Hematopoietic multipotent progenitor cell (in vitro differentiated cells): ENCODE measurements around the gene SEMA6B. TPM values are rescaled to one million over a fixed set of nuclear protein-coding genes. Genes with fewer than 3 reads are reported as not detected.
"Not testable (repeated sequence)": the region's sequence is repeated elsewhere in the genome, so short reads cannot be mapped to it uniquely, and the experiment has no call there.

Source experiments
- DNase-seq, 3 donors: peaks; one replicate each; pipeline ENCODE4 v3.0.0-alpha.2; 2011 to 2015; ENCODE audit warnings: low read depth in 2 of 3, low spot score in 2 of 3
- total RNA-seq: library from RNA; depleted of rRNA; stranded (reverse); fragments of >200 nt; gene quantifications from one replicate; pipeline ENCODE4 v1.2.3, GENCODE V29; 2012

SEMA6B gene
- total RNA-seq, 1 donor, result 0.27 TPM

GRCh38 chr19:4533835-4534424, 25.6 kb downstream of the SEMA6B start:
- DNase-seq, result no peak

- no peak for DNase-seq
These were observed 26.1 kb downstream of the SEMA6B start for GRCh38 chr19:4533334-4533733.

GRCh38 chr19:4531562-4532165, 27.8 kb downstream of the SEMA6B start:
- DNase-seq, result no peak

- no peak for DNase-seq
These were observed 29.5 kb downstream of the SEMA6B start for GRCh38 chr19:4529924-4530522.

DNA sequence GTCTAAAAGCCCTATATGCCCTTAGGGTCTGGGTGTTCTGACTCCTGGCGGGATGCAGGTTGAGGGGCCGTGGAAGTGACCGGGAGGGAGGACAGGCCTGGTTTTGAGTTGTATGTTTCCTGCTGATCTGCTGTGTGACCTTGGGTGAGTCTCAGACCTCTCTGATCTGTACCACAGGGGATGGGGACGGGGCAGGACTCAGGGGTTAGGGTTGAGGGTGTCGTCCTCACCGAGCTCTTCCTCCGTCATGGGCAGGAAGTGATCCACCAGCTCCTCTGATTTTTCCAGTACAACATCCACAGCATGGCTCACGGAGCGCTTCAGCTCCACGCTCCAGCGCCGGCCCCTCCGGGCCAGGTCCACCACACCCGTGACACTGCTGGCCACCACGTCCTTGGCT, 30.6 kb downstream of the SEMA6B start:
- no peak for DNase-seq

DNA sequence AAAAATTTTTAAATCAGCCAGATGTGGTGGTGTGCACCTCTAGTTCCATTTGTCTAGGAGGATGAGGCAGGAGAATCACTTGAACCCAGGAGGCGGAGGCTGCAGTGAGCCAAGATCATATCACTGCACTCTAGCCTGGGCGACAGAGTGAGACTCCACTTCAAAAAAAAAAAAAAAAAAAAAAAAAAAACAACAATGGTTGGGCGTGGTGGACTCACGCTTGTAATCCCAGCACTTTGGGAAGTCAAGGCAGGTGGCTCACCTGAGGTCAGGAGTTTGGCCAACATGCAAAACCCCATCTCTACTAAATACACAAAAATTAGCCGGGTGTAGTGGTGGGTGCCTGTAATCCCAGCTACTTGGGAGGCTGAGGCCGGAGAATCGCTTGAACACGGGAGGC, 32.1 kb downstream of the SEMA6B start:
- not testable (repeated sequence) for DNase-seq

DNA sequence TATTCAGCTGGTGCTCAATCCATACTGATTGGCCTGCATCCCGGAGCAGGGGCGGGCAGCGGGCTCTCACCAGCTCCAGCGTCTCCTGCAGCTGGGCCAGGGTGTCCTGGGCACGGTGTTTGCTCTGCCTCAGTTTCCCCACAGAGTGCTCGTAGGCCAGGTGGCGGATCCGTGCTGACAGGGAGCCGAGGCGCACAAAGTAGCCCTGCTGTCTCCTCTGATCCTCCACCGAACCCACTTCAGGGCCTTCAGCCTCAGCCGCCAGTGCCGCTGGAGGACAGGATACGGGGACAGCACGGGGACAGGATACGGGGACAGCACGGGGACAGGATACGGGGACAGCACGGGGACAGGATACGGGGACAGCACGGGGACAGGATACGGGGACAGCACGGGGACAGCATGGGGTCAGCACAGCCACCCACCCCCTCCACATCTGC, 33.9 kb downstream of the SEMA6B start:
- DNase-seq, result no peak

DNA sequence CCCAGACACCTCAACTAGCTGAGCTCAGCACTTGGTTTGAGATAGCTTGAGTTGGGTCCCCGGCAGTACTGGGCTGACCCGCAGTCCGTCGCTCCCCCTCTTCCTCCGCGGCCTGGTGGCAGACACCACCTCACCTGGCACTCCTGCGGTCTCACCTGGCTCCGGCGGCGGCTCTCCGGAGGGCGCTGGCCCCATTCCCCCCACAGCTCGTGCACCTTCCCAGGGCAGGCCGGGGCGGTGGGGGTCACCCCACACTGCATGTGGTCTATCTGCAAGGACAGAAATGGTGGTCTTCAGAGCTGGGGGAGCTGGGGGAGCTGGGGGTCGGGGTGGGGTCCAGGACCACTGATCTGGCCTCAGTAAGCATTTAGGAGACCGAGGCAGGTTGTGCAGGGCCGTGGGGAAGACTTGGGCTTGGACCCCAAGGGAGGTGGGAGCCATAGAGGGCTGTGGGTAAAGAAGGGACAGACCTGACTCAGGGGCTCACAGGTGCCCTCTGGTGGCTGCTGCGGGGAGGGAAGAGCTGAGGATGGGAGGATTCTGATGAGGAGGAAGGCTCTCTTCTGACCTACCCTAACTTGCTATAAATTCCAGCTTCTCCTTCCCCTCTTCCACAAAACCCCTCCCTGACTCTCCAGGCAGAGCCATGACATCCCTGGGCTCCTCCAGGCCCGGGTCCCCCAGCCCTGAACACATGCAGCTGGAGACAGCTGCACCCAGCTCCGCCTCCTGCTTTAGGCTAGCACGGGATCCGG, 34.5 kb downstream of the SEMA6B start:
- peak; percentile 18 to 63 (median 48) for DNase-seq

- DNase-seq, result peak in 1 of 3 donors; percentile 26
These were observed 36.0 kb downstream of the SEMA6B start for GRCh38 chr19:4523306-4524110.

- DNase-seq, result no peak
These were observed 37.0 kb downstream of the SEMA6B start for GRCh38 chr19:4522291-4523002.

- no peak for DNase-seq
These were observed 37.6 kb downstream of the SEMA6B start for GRCh38 chr19:4521888-4522242.

DNA sequence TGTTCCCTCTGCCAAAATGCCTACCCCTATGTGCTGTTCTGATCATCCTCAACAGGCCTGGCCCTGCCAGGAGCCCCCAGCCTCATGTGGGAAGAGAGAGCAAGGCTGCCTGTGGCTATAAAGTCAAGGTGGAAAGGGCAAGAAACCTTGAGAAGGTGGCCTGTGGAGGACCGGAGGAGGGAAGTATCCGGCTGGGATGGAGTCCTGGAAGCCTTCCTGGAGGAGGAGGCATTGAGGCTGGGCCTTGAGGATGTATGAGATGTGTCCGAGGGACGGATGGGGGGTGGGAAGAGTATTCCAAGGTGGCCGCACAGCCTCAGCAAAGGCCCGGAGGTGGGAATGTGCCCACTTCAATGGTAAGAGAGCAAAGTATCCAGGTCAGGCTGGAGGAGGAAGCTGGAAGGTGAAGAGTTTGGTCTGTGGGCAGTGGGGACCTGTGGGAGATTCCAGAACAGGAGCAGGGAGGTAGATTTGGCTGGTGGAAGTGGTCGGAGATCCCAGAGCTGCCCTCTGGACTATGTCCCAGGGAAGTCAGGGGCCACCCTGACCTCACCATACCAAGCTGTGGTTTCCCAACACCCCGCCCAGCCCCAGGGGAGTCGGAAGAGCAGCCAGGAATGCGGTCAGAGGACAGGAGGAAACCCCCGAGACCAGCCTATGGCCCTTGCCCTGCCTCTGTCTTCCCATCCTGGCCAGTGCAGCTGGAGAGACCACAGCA, 38.2 kb downstream of the SEMA6B start:
- no peak for DNase-seq

- DNase-seq, result no peak
These were observed 39.8 kb downstream of the SEMA6B start for GRCh38 chr19:4519521-4520277.

GRCh38 chr19:4519172-4519496, 40.4 kb downstream of the SEMA6B start:
- no peak for DNase-seq

DNA sequence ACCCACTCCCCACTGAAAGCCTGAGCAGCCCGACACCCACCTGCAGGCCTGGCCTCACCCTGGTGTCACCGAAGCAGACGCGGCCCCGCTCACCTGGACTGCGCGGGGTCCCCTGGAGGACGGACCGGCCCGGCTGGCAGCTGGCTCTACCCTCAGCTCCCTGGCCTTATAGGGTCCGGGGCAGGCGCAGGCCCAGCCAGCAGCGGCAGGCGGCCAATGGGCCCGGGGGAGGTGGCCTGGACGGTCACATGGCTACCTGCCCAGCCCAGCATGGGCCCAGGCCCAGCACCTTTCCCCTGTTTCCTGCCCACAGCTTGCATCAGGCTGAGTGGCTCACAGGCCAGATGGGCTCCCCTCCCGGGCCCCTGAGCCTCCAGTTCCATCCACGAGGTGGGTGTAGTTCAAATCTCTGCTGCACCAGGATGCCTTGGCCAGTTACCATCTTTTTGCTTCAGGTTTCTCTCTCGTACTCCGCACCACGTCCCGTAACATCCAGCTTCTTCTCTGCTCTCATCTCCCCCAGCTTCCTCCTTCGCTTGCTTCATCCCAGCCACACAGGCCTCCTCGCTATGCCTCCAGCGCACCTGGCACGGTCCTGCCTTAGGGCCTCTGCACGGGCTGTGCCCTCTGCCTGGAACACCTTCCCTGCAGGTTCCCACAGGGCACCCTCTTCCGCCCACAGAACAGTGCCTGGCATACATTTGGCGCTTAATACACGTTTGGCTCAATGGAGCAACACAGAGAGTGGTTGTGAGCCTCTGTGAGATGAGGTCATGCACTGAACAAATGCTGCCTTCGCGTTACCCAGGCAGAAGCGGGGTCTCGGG, 40.9 kb downstream of the SEMA6B start, which contains the start of gene PLIN4:
PLIN4 (minus strand) TSS at position 142 of the 827 bp plus-strand sequence. CDS start 214 bp downstream, outside the sequence.
- no peak for DNase-seq

- no peak for DNase-seq
These were observed 41.9 kb downstream of the SEMA6B start for GRCh38 chr19:4517451-4518057.

DNA sequence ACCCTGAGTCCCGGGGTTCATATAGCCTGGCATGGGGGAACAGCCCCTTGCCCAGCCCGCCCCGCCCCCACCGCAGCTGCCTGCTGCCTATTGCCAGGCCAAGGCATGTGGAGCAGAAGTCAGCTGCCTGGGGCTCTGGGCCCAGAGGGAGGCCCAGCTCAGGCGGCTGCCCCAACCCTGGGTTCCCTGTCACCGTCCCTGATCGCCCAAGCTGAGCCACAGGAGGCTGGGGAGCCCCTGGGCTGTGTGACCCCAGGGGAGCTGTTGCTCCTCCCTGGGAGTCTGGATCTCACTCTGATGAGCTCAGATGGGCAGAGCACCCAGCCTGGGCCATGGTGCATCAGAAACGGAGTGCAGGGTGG, 42.6 kb downstream of the SEMA6B start:
- DNase-seq, result no peak
